ENCODE results near the gene TNRC6B. TPM values are rescaled to one million over a fixed set of nuclear protein-coding genes. Genes with fewer than 3 reads are reported as not detected.

Gene TNRC6B
- total RNA-seq, 1 experiment from 2014 or later: 58.1 TPM

DNA sequence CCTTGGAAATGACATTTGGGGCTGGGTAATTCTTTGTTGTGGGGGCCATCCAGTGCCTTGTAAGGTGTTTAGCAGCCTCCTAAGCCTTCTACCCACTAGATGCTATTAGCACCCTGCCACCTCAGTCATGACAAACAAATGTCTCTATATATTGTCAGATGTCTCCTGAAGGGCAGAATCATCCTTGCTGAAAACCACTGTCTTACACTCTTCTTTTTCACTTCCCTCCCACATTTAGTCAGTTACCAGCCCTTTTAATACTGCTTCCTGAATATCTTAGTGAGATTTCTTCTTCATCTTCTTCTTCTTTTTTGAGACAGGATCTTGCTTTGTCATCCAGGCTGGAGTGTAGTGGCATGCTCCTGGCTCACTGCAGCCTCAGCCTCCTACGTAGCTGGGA lies 33.1 kb downstream of the TNRC6B start:
- no peaks in the 10 kb centered on the region; a peak in 2 of 5 replicates for H3K9me3 Mint-ChIP-seq
- H3K27me3 Mint-ChIP-seq (ENCODE audit: low read depth): no peaks in the 10 kb centered on the region
- Histone ChIP-seq H3K27me3 (ENCODE audit: insufficient read depth, low read length) (no peaks in the 10 kb centered on the region), H3K4ac (ENCODE audit: low read depth, low read length) (no peak overlapping the region), H2AFZ (ENCODE audit: low read length) (no peak overlapping the region), H3K23me2 (ENCODE audit: insufficient read length, low read depth, low read length, poor library complexity, severe bottlenecking) (no peaks in the 10 kb centered on the region), H3K9me3 (ENCODE audit: control insufficient read depth, low read depth, low read length) (no peaks in the 10 kb centered on the region), H2BK120ac (ENCODE audit: low read depth, low read length, poor library complexity, severe bottlenecking) (no peak overlapping the region), H3K4me2 (ENCODE audit: insufficient read depth, insufficient read length, low read length) (no peak overlapping the region), H2BK15ac (ENCODE audit: low read depth, low read length) (no peak overlapping the region), H2BK20ac (ENCODE audit: low read depth, low read length, poor library complexity, severe bottlenecking) (no peak overlapping the region), H3T11ph (ENCODE audit: low read length) (no peak overlapping the region), H3K56ac (ENCODE audit: insufficient read length, low read depth, low read length) (no peak overlapping the region), H2AK5ac (ENCODE audit: insufficient read length, low read length) (no peak overlapping the region), H3K4me1 (ENCODE audit: insufficient read depth, low read length) (peaks cover 25% of the 10 kb centered on the region), H3K27ac (ENCODE audit: insufficient read length, low read depth, low read length) (no peak overlapping the region), H2BK5ac (ENCODE audit: insufficient read length, low read length) (no peak overlapping the region), H3K23ac (ENCODE audit: insufficient read length, low read depth, low read length) (no peak overlapping the region), H3K9ac (ENCODE audit: extremely low read depth, insufficient read length, low read length) (no peak overlapping the region), H4K20me1 (ENCODE audit: control insufficient read depth, insufficient read depth, insufficient read length) (no peaks in the 10 kb centered on the region), H3K79me1 (ENCODE audit: insufficient read depth, low read depth, low read length, poor library complexity, severe bottlenecking) (peaks cover 3% of the 10 kb centered on the region), H4K5ac (ENCODE audit: insufficient read length, low read depth, low read length) (no peak overlapping the region), H3K18ac (ENCODE audit: insufficient read length, low read depth, low read length) (no peak overlapping the region), H3K14ac (ENCODE audit: insufficient read depth, low read length) (no peak overlapping the region), H3K79me2 (ENCODE audit: insufficient read depth, low read length) (peaks cover 27% of the 10 kb centered on the region; the same call in 1 of the 2 replicates), H4K91ac (ENCODE audit: insufficient read length, low read depth, low read length) (no peak overlapping the region), H4K8ac (replicated peaks; ENCODE audit: insufficient read length, low read depth, low read length) (no peak overlapping the region), H2BK12ac (ENCODE audit: insufficient read length, low read depth, low read length) (no peak overlapping the region)
- whole genome bisulfite sequencing (ENCODE audit: extremely low coverage, insufficient read length, low lambda C conversion rate): no CpG with 5 or more reads among the region's 1 CpG
- H3K27ac Mint-ChIP-seq: peak overlapping the region in 2 of 3 experiments; percentile 66 to 70; a peak in 2 of 7 replicates
- TF ChIP-seq, protein P1, sequence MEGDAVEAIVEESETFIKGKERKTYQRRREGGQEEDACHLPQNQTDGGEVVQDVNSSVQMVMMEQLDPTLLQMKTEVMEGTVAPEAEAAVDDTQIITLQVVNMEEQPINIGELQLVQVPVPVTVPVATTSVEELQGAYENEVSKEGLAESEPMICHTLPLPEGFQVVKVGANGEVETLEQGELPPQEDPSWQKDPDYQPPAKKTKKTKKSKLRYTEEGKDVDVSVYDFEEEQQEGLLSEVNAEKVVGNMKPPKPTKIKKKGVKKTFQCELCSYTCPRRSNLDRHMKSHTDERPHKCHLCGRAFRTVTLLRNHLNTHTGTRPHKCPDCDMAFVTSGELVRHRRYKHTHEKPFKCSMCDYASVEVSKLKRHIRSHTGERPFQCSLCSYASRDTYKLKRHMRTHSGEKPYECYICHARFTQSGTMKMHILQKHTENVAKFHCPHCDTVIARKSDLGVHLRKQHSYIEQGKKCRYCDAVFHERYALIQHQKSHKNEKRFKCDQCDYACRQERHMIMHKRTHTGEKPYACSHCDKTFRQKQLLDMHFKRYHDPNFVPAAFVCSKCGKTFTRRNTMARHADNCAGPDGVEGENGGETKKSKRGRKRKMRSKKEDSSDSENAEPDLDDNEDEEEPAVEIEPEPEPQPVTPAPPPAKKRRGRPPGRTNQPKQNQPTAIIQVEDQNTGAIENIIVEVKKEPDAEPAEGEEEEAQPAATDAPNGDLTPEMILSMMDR (conservative IDR thresholded peaks at IDR 0.05): no peak
- peaks cover 11 to 17% (median 13%) of the 10 kb centered on the region in 3 experiments for H3K36me3 Mint-ChIP-seq (ENCODE audit: insufficient read depth in 1 of 3, low read depth in 3 of 3)
- H3K4me1 Mint-ChIP-seq: peaks cover 74 to 76% of the 10 kb centered on the region in 2 experiments
- peak overlapping the region in 1 of 2 experiments; percentile 15; a peak in 1 of 5 replicates for H3K4me3 Mint-ChIP-seq
- no peak for DNase-seq

Measured in H9 (cell line).